ENCODE measurements around the gene TPX2.

DNA sequence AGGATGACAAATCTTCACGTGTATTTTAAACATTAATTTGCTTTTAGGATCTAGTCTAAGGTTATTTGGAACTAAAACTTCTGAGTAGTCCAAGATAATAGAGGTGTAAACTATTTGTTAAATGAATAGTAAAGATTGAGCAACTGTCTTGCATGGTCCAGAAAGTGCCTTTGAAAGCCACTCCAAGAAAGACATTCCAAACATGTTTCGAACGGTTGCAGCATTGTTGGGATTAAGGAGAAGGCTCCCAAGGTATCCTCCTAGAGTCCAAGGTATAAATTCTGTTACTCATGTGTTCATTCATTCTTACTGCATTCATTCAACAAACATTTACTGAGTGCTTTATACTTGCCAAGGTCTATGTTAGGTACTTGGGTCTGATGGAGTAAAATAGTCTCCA is 51.3 kb downstream of the TPX2 start:
- TF ChIP-seq SMC3 (conservative IDR thresholded peaks at IDR 0.05; ENCODE audit: poor library complexity) (no peak), RAD21 (conservative IDR thresholded peaks at IDR 0.05) (no peak), EZH2 (IDR thresholded peaks at IDR 0.05; ENCODE audit: borderline replicate concordance, insufficient read depth, low read length, poor library complexity, severe bottlenecking) (no peak), EP300 (conservative IDR thresholded peaks at IDR 0.05; ENCODE audit: poor library complexity, severe bottlenecking) (no peak), TAF1 (IDR thresholded peaks at IDR 0.05; ENCODE audit: low read depth) (no peak), POLR2AphosphoS5 (IDR thresholded peaks at IDR 0.05) (no peak)
- TF ChIP-seq, protein P1, sequence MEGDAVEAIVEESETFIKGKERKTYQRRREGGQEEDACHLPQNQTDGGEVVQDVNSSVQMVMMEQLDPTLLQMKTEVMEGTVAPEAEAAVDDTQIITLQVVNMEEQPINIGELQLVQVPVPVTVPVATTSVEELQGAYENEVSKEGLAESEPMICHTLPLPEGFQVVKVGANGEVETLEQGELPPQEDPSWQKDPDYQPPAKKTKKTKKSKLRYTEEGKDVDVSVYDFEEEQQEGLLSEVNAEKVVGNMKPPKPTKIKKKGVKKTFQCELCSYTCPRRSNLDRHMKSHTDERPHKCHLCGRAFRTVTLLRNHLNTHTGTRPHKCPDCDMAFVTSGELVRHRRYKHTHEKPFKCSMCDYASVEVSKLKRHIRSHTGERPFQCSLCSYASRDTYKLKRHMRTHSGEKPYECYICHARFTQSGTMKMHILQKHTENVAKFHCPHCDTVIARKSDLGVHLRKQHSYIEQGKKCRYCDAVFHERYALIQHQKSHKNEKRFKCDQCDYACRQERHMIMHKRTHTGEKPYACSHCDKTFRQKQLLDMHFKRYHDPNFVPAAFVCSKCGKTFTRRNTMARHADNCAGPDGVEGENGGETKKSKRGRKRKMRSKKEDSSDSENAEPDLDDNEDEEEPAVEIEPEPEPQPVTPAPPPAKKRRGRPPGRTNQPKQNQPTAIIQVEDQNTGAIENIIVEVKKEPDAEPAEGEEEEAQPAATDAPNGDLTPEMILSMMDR (IDR thresholded peaks at IDR 0.05; ENCODE audit: poor library complexity, severe bottlenecking), result no peak
